Spinal cord (tissue), 10 donors: ENCODE data around the gene LMX1A. TPM values are rescaled to one million over a fixed set of nuclear protein-coding genes. Genes with fewer than 3 reads are reported as not detected.

Experiments used
- DNase-seq, 6 donors: peaks; one replicate each; pipeline versions ENCODE4 v3.0.0 to v3.0.0-alpha.2; 2013 to 2015; ENCODE audit warnings: low spot score in 6 of 6, low read depth in 4 of 6
- H3K27ac ChIP-seq: one replicate; pipeline ENCODE4 v1.5.1; 2013; ENCODE audit warnings: low read depth, low read length, control low read depth
- H3K27me3 ChIP-seq: one replicate; pipeline ENCODE4 v1.6.1; 2013; ENCODE audit warnings: low read length; ENCODE audit not compliant: control insufficient read depth, insufficient read depth
- H3K36me3 ChIP-seq: one replicate; pipeline ENCODE4 v1.6.1; 2013; ENCODE audit warnings: low read length; ENCODE audit not compliant: control insufficient read depth, insufficient read depth
- H3K4me1 ChIP-seq: one replicate; pipeline ENCODE4 v1.6.1; 2013; ENCODE audit warnings: low read length; ENCODE audit not compliant: control insufficient read depth, insufficient read depth
- H3K4me3 ChIP-seq: one replicate; pipeline ENCODE4 v1.5.1; 2013; ENCODE audit warnings: low read depth, low read length, control low read depth
- H3K9me3 ChIP-seq: one replicate; pipeline ENCODE4 v1.6.1; 2013; ENCODE audit warnings: low read length; ENCODE audit not compliant: control insufficient read depth, insufficient read depth
- WGBS: methylation state at CpG from one replicate; pipeline ENCODE4 v1.1.5; 2013; ENCODE audit warnings: missing lambda C conversion rate; ENCODE audit not compliant: insufficient coverage; 5-methylcytosine and 5-hydroxymethylcytosine counted together
- polyA plus RNA-seq, 2 donors: library from polyadenylated mRNA; unstranded; fragments of 120-200 nt; gene quantifications; one replicate each; pipeline ENCODE4 v1.2.1, GENCODE V29; 2013; ENCODE audit not compliant: insufficient read length in 2 of 2
- total RNA-seq, 2 donors: library from RNA; depleted of rRNA in 1 of 2; stranded (reverse); fragments of 120-200 nt in 1 of 2; fragments of >200 nt in 1 of 2; gene quantifications; one replicate each; pipeline versions ENCODE4 v1.2.3 to v1.2.4, GENCODE V29; 2013 to 2014
- donor health status: healthy.

LMX1A gene
- total and polyA plus RNA-seq, 4 donors, result 0.40 to 4.4 (median 0.69) TPM

- peak in 2 of 6 donors; percentile 71 to 72 for DNase-seq
- Histone ChIP-seq H3K27ac (no peak overlapping the region), H3K4me3 (peak overlapping the region; percentile 43), H3K27me3 (peaks cover 29% of the 10 kb centered on the region), H3K4me1 (peaks cover 14% of the 10 kb centered on the region), H3K36me3 (no peaks in the 10 kb centered on the region), H3K9me3 (no peaks in the 10 kb centered on the region)
- WGBS, result 1% methylated on average over 56 of the region's 56 CpGs
These were observed 121.2 kb downstream of the LMX1A start for GRCh38 chr1:165235155-165235776.

- Histone ChIP-seq H3K4me1 (peaks cover 14% of the 10 kb centered on the region), H3K9me3 (no peaks in the 10 kb centered on the region), H3K27me3 (peaks cover 29% of the 10 kb centered on the region), H3K4me3 (no peak overlapping the region), H3K36me3 (no peaks in the 10 kb centered on the region), H3K27ac (no peak overlapping the region)
- no peak for DNase-seq
- WGBS, result 93% methylated on average over 2 of the region's 4 CpGs
These were observed 122.4 kb downstream of the LMX1A start for GRCh38 chr1:165234149-165234548.

GRCh38 chr1:165228676-165229075 lies 127.8 kb downstream of the LMX1A start:
- Histone ChIP-seq H3K27ac (no peak overlapping the region), H3K4me1 (no peaks in the 10 kb centered on the region), H3K4me3 (no peak overlapping the region), H3K27me3 (peaks cover 23% of the 10 kb centered on the region), H3K36me3 (no peaks in the 10 kb centered on the region), H3K9me3 (no peaks in the 10 kb centered on the region)
- no peak for DNase-seq
- WGBS, result 55% methylated on average over 1 of the region's 2 CpGs

GRCh38 chr1:165228111-165228655 lies 128.3 kb downstream of the LMX1A start:
- no peaks in the 10 kb centered on the region for H3K36me3 ChIP-seq
- H3K4me3 ChIP-seq, result no peak overlapping the region
- H3K4me1 ChIP-seq, result no peaks in the 10 kb centered on the region
- peaks cover 19% of the 10 kb centered on the region for H3K27me3 ChIP-seq
- H3K9me3 ChIP-seq, result no peaks in the 10 kb centered on the region
- WGBS, result no CpG with 5 or more reads among the region's 2 CpGs
- no peak for DNase-seq
- no peak overlapping the region for H3K27ac ChIP-seq

- Histone ChIP-seq H3K4me1 (peaks cover 4% of the 10 kb centered on the region), H3K27me3 (peaks cover 7% of the 10 kb centered on the region), H3K36me3 (no peaks in the 10 kb centered on the region), H3K9me3 (no peaks in the 10 kb centered on the region), H3K27ac (no peak overlapping the region), H3K4me3 (no peak overlapping the region)
- 90% methylated on average over 2 of the region's 2 CpGs for WGBS
- DNase-seq, result no peak
These were observed 130.2 kb downstream of the LMX1A start for GRCh38 chr1:165226326-165226725.

- Histone ChIP-seq H3K27me3 (peaks cover 7% of the 10 kb centered on the region), H3K9me3 (no peaks in the 10 kb centered on the region), H3K4me3 (no peak overlapping the region), H3K27ac (no peak overlapping the region), H3K4me1 (peaks cover 6% of the 10 kb centered on the region), H3K36me3 (no peaks in the 10 kb centered on the region)
- WGBS, result 100% methylated on average over 1 of the region's 1 CpG
- no peak for DNase-seq
These were observed 130.9 kb downstream of the LMX1A start for GRCh38 chr1:165225650-165226049.

- peaks cover 11% of the 10 kb centered on the region for H3K27me3 ChIP-seq
- no peak overlapping the region for H3K27ac ChIP-seq
- DNase-seq, result peak in 1 of 6 donors; percentile 79
- H3K4me3 ChIP-seq, result no peak overlapping the region
- H3K36me3 ChIP-seq, result no peaks in the 10 kb centered on the region
- WGBS, result no CpG with 5 or more reads among the region's 3 CpGs
- H3K9me3 ChIP-seq, result no peaks in the 10 kb centered on the region
- H3K4me1 ChIP-seq, result peaks cover 6% of the 10 kb centered on the region
These were observed 131.5 kb downstream of the LMX1A start for GRCh38 chr1:165225062-165225461.

GRCh38 chr1:165224504-165224903 lies 132.0 kb downstream of the LMX1A start:
- no peak for DNase-seq
- Histone ChIP-seq H3K9me3 (no peaks in the 10 kb centered on the region), H3K27ac (no peak overlapping the region), H3K4me3 (no peak overlapping the region), H3K36me3 (no peaks in the 10 kb centered on the region), H3K4me1 (peaks cover 6% of the 10 kb centered on the region), H3K27me3 (peaks cover 11% of the 10 kb centered on the region)
- no CpG with 5 or more reads among the region's 2 CpGs for WGBS

GRCh38 chr1:165222580-165222979 lies 133.9 kb downstream of the LMX1A start:
- Histone ChIP-seq H3K9me3 (no peaks in the 10 kb centered on the region), H3K27ac (no peak overlapping the region), H3K27me3 (peaks cover 10% of the 10 kb centered on the region), H3K36me3 (no peaks in the 10 kb centered on the region), H3K4me1 (peaks cover 14% of the 10 kb centered on the region), H3K4me3 (no peak overlapping the region)
- DNase-seq, result no peak
- 90% methylated on average over 2 of the region's 5 CpGs for WGBS

GRCh38 chr1:165218731-165219130 lies 137.8 kb downstream of the LMX1A start:
- H3K4me3 ChIP-seq, result no peak overlapping the region
- peak in 2 of 6 donors; percentile 41 to 68 for DNase-seq
- no peaks in the 10 kb centered on the region for H3K36me3 ChIP-seq
- H3K27ac ChIP-seq, result no peak overlapping the region
- WGBS, result 28% methylated on average over 5 of the region's 6 CpGs
- H3K9me3 ChIP-seq, result no peaks in the 10 kb centered on the region
- peaks cover 7% of the 10 kb centered on the region for H3K27me3 ChIP-seq
- H3K4me1 ChIP-seq, result peaks cover 14% of the 10 kb centered on the region
